T follicular helper cell (primary cell): ENCODE results near the gene DND1.
"Not testable (repeated sequence)": the region's sequence is repeated elsewhere in the genome, so short reads cannot be mapped to it uniquely, and the experiment has no call there.

Experiments
- DNase-seq: peaks from one replicate; pipeline ENCODE4 v3.0.0-alpha.2; 2020; ENCODE audit warnings: low read depth

The DND1 gene

GRCh38 chr5:140672455-140673186, 755 bp downstream of the DND1 start:
- no peak for DNase-seq

- DNase-seq, result no peak
Observed at GRCh38 chr5:140671472-140672125, 1.8 kb downstream of the DND1 start.

DNA sequence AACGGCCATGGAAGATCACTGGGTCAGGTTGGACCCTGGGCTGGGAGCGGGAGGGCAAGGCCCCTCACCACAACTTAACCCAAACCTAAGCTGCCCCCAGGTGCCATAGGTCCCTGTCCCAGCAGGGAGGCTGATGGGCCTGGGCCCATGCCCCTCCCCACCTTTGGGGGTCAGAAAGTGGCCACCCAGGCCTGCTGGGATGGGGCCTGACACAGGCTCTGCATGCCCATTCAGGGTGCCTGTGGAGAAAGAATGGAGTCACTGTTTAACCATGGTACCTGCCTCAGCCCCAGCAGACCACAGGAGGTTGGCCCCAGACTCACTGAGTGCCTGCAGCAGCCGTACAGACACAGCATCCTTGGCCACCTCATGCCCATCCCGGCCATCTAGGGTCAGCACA, 2.3 kb downstream of the DND1 start:
- DNase-seq, result not testable (repeated sequence)

- DNase-seq, result peak; percentile 93
Observed at GRCh38 chr5:140664359-140665119, 8.8 kb downstream of the DND1 start, which contains the start of gene WDR55. Gene WDR55 (plus strand): TSS chr5:140664904. CDS start chr5:140664913, 9 bp downstream.

DNA sequence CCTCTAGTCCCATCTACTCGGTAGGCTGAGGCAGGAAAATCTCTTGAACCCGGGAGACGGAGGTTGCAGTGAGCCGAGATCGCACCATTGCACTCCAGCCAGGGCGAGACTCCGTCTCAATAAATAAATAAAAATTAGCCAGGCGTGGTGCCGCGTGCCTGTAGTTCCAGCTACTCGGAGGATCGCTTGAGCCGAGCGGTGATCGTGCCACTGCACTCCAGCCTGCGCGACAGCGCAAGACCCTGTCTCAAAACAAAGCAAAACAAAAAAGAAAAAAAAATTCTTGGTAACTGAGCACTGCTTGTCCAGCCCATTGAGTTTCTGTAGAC, 9.4 kb downstream of the DND1 start:
- no peak for DNase-seq

DNA sequence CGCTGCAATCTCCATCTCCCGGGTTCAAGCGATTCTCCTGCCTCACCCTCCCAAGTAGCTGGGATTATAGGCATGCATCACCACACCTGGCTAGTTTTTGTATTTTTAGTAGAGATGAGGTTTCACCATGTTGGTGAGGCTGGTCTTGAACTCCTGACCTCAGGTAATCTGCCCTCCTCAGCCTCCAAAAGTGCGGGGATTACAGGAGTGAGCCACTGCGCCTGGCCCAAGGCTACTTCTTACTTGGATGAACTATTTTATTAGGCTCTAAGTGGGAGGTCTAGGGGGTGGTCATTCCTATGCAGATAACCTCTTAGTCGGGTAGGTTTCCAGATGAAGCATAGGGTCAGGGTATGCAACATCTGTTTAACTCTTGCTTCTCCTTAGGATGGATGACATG, 13.0 kb downstream of the DND1 start:
- not testable (repeated sequence) for DNase-seq

- no peak for DNase-seq
Observed at GRCh38 chr5:140658870-140659269, 14.5 kb downstream of the DND1 start.

GRCh38 chr5:140647042-140647419, 26.3 kb downstream of the DND1 start:
- no peak for DNase-seq

GRCh38 chr5:140642718-140643117, 30.7 kb downstream of the DND1 start:
- DNase-seq, result no peak

DNA sequence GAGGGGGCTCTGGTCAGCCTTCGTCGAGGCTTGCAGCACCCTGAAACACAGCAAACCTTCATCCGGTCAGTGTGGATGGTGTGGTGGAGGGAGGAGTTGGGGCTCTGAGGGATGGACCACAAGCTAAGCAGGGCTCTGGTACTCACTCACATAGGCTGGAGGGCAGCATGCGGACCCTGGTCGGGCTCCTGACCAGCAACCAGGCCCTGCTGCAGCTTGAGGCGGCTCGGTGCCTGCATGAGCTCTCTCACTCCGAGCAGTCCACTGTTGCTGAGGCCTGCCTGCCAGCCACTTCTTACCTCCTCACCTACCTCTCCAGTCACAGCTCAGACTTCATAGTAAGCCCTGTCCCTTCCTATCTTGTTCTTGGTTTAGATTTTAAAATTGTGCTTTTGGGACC, 31.7 kb downstream of the DND1 start:
- no peak for DNase-seq

DNA sequence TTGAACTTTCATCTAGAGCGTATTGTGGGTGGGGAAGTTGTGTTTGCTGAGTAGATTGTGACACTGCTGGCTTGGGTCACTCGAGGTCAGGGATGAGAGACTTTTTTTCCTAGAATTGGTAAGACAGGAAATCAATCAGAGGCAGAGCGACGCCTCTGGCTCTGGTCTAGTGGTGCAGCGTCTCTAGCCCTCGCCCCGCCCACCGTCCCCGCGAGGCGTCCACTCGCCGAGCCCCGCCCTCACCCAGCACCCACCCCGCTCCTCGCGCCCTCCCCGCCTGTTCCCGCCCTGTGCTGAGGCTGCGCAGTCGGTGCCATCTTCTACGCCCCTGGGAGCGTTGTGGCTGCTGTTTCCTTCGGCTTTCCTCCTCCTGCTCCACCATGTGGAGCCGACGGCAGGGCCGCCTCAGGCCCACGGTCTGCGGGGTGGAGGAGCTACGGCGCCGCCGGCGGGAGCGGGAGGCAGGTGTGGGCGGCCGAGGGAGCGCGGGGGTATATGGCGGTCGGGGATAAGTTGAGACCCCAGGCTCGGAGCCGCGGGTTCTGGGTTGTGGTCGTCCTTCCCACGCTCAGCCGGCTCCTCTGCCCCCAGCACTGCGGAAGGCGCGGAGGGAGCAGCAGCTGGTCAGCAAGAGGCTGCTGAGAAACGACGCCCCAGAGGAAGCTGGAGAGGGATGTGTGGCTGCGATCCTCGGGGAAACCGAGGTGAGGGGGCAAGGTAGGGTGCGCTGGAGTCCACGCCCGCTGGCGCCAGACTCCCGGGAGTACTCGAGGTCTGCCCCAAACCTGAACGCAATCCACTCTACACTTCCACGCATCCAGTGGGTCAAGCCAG, 34.0 kb downstream of the DND1 start, which contains the start of gene TMCO6:
Gene TMCO6 (plus strand): TSS at position 304 of the 834 bp plus-strand sequence. CDS start 77 bp downstream, at position 381.
- peak; percentile 96 for DNase-seq

DNA sequence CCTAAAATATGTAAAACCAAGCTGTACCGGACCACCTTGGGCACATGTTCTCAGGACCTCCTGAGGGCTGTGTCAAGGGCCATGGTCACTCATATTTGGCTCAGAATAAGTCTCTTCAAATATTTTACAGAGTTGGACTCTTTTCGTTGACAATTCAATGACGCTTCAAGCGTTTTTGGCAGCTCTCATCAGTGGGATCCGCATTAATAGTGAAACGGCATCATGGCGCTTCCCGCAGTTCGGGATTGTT, 34.6 kb downstream of the DND1 start:
- not testable (repeated sequence) for DNase-seq

- DNase-seq, result no peak
Observed at GRCh38 chr5:140637371-140638100, 35.8 kb downstream of the DND1 start.

- no peak for DNase-seq
Observed at GRCh38 chr5:140635291-140636257, 37.8 kb downstream of the DND1 start.

DNA sequence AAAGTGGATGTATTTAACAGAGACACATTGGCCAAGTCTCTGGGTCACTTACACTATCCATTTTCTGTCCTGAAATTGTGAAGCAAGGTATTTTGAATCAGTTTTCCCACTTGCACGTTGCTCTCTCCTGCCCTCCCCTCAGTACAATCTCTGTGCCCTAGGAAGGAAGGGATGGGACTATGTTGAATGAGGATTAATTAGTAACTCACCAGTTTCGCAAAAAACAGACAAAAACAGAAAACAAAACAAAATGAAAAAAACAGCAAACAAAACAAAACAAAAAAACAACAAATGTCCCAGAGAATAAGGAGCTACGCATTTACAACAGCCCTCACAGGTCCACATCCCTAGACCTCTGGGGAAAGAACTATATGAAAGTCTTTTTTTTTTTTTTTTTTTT, 39.3 kb downstream of the DND1 start:
- DNase-seq, result no peak

DNA sequence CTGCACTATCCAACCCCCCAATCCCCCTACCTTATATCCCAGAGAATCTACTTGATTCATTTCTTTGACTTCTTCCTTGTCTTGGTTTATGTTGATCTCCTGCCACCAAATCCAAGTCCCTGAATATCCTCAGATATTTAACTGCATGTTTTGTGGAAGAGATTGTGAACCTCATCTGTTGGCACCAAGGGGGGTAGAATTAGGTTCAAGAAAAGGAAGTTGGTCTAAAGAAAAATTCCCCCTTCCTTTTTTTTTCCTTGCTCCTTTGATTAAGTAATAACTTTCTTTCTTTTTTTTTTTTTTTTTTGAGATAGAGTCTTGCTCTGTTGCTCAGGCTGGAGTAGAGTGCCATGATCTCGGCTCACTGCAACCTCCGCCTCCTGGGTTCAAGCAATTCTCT, 39.9 kb downstream of the DND1 start:
- no peak for DNase-seq

GRCh38 chr5:140633021-140633471, 40.3 kb downstream of the DND1 start, which contains the start of gene CD14:
Gene CD14 (minus strand): TSS chr5:140633175. CDS start chr5:140633071, 104 bp downstream.
- DNase-seq, result no peak

DNA sequence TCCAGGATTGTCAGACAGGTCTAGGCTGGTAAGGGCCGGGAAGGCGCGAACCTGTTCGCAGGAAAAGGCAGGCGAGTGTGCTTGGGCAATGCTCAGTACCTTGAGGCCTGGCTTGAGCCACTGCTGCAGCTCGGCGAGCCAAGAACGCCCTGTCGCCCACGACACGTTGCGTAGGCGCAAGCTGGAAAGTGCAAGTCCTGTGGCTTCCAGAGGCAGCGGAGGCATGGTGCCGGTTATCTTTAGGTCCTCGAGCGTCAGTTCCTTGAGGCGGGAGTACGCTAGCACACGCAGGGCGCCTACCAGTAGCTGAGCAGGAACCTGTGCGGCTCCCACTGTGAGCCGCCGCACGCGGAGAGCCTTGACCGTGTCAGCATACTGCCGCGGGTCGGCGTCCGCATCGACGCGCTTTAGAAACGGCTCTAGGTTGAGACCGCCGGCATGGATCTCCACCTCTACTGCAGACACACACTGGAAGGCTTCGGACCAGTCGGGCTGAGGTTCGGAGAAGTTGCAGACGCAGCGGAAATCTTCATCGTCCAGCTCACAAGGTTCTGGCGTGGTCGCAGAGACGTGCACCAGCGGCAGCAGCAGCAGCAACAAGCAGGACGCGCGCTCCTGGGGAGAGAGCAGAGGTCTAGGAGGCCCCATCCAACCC, 40.9 kb downstream of the DND1 start:
- no peak for DNase-seq

- no peak for DNase-seq
Observed at GRCh38 chr5:140631831-140632365, 41.5 kb downstream of the DND1 start.
